Fibroblast of mammary gland (primary cell): Measurements from ENCODE around the gene SUMO3.

Experiments
- DNase-seq: peaks from one replicate; pipeline ENCODE4 v3.0.0-alpha.2; 2010; ENCODE audit warnings: low read depth
- H3K4me3 ChIP-seq: 2 replicates; pipeline ENCODE4 v1.5.1; 2011; ENCODE audit warnings: low read depth, mild to moderate bottlenecking, low read length, moderate library complexity; ENCODE audit not compliant: control insufficient read depth
- TF ChIP-seq, protein P1 (sequence below): conservative IDR thresholded peaks from 2 replicates; pipeline ENCODE4 v1.5.1; 2011; ENCODE audit warnings: low read depth, low read length, inconsistent platforms; ENCODE audit not compliant: control insufficient read depth, insufficient read depth

SUMO3 gene

GRCh38 chr21:44853601-44854390 is 35.9 kb upstream of the SUMO3 start:
- TF ChIP-seq, protein P1, sequence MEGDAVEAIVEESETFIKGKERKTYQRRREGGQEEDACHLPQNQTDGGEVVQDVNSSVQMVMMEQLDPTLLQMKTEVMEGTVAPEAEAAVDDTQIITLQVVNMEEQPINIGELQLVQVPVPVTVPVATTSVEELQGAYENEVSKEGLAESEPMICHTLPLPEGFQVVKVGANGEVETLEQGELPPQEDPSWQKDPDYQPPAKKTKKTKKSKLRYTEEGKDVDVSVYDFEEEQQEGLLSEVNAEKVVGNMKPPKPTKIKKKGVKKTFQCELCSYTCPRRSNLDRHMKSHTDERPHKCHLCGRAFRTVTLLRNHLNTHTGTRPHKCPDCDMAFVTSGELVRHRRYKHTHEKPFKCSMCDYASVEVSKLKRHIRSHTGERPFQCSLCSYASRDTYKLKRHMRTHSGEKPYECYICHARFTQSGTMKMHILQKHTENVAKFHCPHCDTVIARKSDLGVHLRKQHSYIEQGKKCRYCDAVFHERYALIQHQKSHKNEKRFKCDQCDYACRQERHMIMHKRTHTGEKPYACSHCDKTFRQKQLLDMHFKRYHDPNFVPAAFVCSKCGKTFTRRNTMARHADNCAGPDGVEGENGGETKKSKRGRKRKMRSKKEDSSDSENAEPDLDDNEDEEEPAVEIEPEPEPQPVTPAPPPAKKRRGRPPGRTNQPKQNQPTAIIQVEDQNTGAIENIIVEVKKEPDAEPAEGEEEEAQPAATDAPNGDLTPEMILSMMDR: no peak
- DNase-seq: no peak
- no peak overlapping the region for H3K4me3 ChIP-seq

DNA sequence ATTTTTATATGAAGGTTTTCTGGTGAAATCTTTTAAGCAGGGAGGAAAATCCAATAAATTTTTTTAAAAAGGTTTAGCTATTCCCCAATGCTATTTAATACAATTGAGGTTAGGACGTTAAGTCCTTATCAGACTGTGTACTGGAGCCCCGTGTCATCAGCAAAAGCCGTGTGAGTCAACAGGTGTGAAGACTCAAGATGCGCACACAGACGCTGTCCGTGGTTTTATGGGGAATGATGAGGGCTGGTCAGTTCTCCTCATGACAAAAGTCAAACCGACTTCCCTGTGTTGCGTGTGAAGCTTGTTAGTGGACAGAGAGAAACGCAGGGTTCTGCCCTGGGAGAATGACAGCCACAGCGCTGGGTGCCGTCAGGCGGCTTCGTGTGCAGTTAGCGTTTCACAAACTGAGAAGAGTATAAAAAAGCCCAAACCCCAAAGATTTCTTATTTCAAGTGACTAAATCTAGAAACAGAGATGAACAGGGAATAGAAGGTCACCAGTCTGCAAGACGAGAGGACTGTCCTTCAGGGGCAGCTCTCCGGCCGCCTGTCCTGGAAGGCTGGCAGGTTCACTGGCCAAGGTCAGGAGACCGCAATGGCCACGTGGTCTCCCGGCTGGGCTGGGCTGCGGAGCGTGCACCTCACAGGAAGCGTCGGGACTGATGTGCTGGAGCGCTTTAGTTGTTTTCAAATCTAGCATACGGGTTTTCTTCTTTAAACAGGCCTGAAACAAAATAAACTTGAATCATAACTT is 33.2 kb upstream of the SUMO3 start:
- H3K4me3 ChIP-seq: no peak overlapping the region
- no peak for DNase-seq
- TF ChIP-seq, protein P1: no peak

DNA sequence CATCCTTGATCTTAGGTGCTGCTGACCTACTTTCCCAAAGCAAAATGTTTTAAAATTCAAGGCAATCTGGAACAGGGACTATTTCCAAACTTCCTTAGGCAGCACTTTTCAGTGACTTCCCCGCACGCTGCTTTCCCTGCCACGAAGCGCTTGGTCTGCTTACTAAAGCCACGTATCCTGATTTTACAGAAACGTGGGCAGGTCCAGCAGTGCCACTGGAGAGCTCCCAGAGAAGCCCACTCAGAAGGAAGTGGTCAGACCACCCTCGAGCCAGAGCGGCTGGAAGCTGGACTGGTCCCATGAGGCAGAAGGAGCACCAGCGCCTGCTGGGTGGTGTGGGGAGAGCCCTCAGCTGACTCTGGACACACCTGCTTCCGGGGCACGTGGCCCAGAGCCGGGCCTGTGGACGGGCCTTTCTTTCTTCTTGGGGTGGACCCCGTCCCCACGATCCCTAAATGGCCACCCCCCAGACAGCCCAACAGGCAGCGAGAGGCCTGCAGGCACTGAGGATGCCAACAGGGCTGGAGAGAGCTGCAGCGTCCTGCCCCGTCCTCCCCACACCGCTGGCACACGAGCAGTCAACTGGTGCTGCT is 32.4 kb upstream of the SUMO3 start:
- H3K4me3 ChIP-seq: no peak overlapping the region
- no peak for DNase-seq
- TF ChIP-seq, protein P1: no peak

DNA sequence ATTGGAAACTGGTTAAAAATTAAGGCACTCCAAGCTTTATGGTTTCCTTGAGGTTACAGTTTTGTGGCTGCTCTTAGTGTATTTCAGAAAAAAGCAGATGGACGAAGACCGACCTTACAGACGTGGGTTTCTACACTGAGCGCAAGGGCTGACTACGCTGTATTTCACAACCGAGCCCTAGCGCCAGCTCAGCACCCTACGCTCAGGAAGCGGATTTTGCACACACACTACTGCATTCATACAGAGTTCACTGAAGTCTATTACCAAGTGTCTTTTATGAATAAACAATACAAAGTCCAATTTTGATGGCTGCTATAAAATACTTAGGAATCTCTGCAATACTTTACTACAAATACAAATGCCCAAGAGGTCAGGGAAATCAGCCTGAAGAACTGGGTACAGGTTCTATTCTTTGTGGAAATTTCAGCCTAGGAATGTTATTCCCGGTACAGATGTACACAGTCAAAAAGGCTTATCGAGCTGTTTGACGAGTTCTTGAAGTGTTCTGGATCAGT is 31.8 kb upstream of the SUMO3 start:
- H3K4me3 ChIP-seq: no peak overlapping the region
- TF ChIP-seq, protein P1: no peak
- no peak for DNase-seq

DNA sequence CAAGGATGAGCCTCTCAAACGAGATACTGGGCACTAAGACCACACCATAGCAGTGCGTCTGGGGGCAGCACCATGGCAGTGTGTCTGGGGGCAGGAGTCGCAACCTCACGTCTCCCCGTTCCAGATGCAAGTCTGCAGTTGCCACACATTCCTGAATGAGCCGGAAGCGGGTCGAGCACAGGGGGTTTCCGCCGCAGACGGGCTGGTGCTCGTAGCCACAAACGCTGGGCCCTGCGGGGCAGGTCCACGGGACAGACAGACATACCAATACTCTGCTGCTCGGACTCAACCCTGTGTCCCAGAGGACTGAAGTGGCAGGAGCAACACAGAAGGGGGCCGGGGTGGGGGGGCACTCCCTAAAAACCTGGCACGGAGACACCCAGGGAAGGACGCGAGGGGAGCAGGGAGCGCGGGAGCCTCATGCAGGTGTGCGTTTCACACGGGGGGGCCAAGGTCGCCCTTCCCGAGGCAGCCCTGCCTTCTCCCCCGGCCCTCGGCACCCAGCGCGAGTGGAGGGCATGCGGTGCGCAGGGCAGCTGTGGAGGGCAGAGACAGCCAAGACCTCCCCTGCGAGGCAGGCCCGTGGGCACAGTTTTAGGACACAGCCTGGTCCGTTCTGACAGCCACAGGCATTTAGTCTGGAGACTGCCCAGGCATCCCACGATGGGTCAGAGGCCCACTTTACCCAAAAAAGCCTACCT is 31.1 kb upstream of the SUMO3 start:
- TF ChIP-seq, protein P1: no peak
- no peak for DNase-seq
- no peak overlapping the region for H3K4me3 ChIP-seq
